HEK293 (cell line): ENCODE results near the gene CEP70.

Source experiments
- CTCF ChIA-PET: fragments of 350-600 bp; formaldehyde crosslinking; extraction: SDS; loops from one replicate; lab custom pipeline; 2021; ENCODE audit warnings: antibody characterized with exemption; lab: Yijun Ruan, JAX
- POLR2A ChIA-PET: fragments of 300-600 bp; formaldehyde crosslinking; extraction: SDS; loops from one replicate; lab custom pipeline; 2020; ENCODE audit warnings: antibody characterized with exemption, inconsistent platforms; lab: Yijun Ruan, JAX
- H3K27ac ChIP-seq: fragments of 200-500 bp; sonication (Bioruptor generic); 2 replicates; pipeline ENCODE4 v1.5.1; 2014; ENCODE audit warnings: low read depth, low read length, control low read depth, inconsistent platforms; ENCODE audit errors: extremely low read depth
- H3K36me3 ChIP-seq, 2 experiments: fragments of 200-500 bp in 1 of 2; sonication (Bioruptor generic) in 1 of 2; 1 replicate in 1 of 2; 2 replicates in 1 of 2; pipeline ENCODE4 v1.5.1; 2014 to 2017; ENCODE audit warnings: inconsistent platforms in 2 of 2, low read length in 2 of 2; ENCODE audit not compliant: control insufficient read depth in 2 of 2, insufficient read depth in 1 of 2
- H3K4me1 ChIP-seq: fragments of 200-500 bp; sonication (Bioruptor generic); 2 replicates; pipeline ENCODE4 v1.5.1; 2014; ENCODE audit warnings: mild to moderate bottlenecking, low read length, inconsistent platforms; ENCODE audit not compliant: control insufficient read depth, insufficient read depth
- H3K4me3 ChIP-seq: 2 replicates; pipeline ENCODE4 v1.5.1; 2011; ENCODE audit warnings: low read depth, mild to moderate bottlenecking, control low read depth, low read length, moderate library complexity
- H3K9me3 ChIP-seq: fragments of 200-500 bp; sonication (Bioruptor generic); 2 replicates; pipeline ENCODE4 v1.5.1; 2014; ENCODE audit warnings: low read depth, low read length, inconsistent platforms; ENCODE audit not compliant: control insufficient read depth, insufficient read depth
- BCL11A ChIP-seq: fragments of 450-650 bp; formaldehyde crosslinking; IDR thresholded peaks from 2 replicates; pipeline ENCODE4 v1.5.1; 2016; ENCODE audit warnings: low read depth, missing biosample characterization, missing genetic modification characterization
- GLIS2 ChIP-seq: fragments of 450-650 bp; formaldehyde crosslinking; IDR thresholded peaks from 2 replicates; pipeline ENCODE4 v1.5.1; 2016; ENCODE audit warnings: missing biosample characterization, missing genetic modification characterization
- KLF8 ChIP-seq: fragments of 450-650 bp; formaldehyde crosslinking; IDR thresholded peaks from 2 replicates; pipeline ENCODE4 v1.5.1; 2016; ENCODE audit warnings: missing biosample characterization, missing genetic modification characterization
- OVOL3 ChIP-seq: fragments of 450-650 bp; formaldehyde crosslinking; IDR thresholded peaks from 2 replicates; pipeline ENCODE4 v1.5.1; 2016; ENCODE audit warnings: missing biosample characterization, missing genetic modification characterization
- SALL2 ChIP-seq: fragments of 450-650 bp; formaldehyde crosslinking; IDR thresholded peaks from 2 replicates; pipeline ENCODE4 v1.5.0; 2017; ENCODE audit warnings: missing biosample characterization, mild to moderate bottlenecking, missing genetic modification characterization, borderline replicate concordance
- ZBTB8A ChIP-seq: fragments of 450-650 bp; formaldehyde crosslinking; IDR thresholded peaks from 2 replicates; pipeline ENCODE4 v1.5.1; 2016; ENCODE audit warnings: missing biosample characterization, missing genetic modification characterization
- ZFP37 ChIP-seq: fragments of 450-650 bp; formaldehyde crosslinking; IDR thresholded peaks from 2 replicates; pipeline ENCODE4 v1.5.1; 2016; ENCODE audit warnings: missing biosample characterization, missing genetic modification characterization
- ZNF174 ChIP-seq: fragments of 450-650 bp; formaldehyde crosslinking; IDR thresholded peaks from 2 replicates; pipeline ENCODE4 v1.5.0; 2017; ENCODE audit warnings: missing biosample characterization, mild to moderate bottlenecking, missing genetic modification characterization
- ZNF214 ChIP-seq: fragments of 450-650 bp; formaldehyde crosslinking; IDR thresholded peaks from 2 replicates; pipeline ENCODE4 v1.5.1; 2017; ENCODE audit warnings: missing biosample characterization, mild to moderate bottlenecking, missing genetic modification characterization, borderline replicate concordance
- ZNF23 ChIP-seq: fragments of 450-650 bp; formaldehyde crosslinking; IDR thresholded peaks from 2 replicates; pipeline ENCODE4 v1.5.1; 2016; ENCODE audit warnings: missing biosample characterization, missing genetic modification characterization, borderline replicate concordance
- ZNF239 ChIP-seq: fragments of 450-650 bp; formaldehyde crosslinking; IDR thresholded peaks from 2 replicates; pipeline ENCODE4 v1.5.1; 2016; ENCODE audit warnings: missing biosample characterization, missing genetic modification characterization
- ZNF335 ChIP-seq: fragments of 450-650 bp; formaldehyde crosslinking; conservative IDR thresholded peaks from 2 replicates; pipeline ENCODE4 v1.5.1; 2016; ENCODE audit warnings: missing biosample characterization, missing genetic modification characterization
- ZNF416 ChIP-seq: fragments of 450-650 bp; formaldehyde crosslinking; IDR thresholded peaks from 2 replicates; pipeline ENCODE4 v1.5.1; 2016; ENCODE audit warnings: missing biosample characterization, missing genetic modification characterization
- ZNF555 ChIP-seq: fragments of 450-650 bp; formaldehyde crosslinking; conservative IDR thresholded peaks from 2 replicates; pipeline ENCODE4 v1.5.1; 2017; ENCODE audit warnings: missing biosample characterization, mild to moderate bottlenecking, missing genetic modification characterization, inconsistent platforms
- ZNF596 ChIP-seq: fragments of 450-650 bp; IDR thresholded peaks from 2 replicates; pipeline ENCODE4 v1.5.0; 2018; ENCODE audit warnings: missing biosample characterization, mild to moderate bottlenecking, missing genetic modification characterization, moderate library complexity
- ZNF677 ChIP-seq: fragments of 450-650 bp; IDR thresholded peaks from 2 replicates; pipeline ENCODE4 v1.5.0; 2018; ENCODE audit warnings: missing biosample characterization, mild to moderate bottlenecking, missing genetic modification characterization, moderate library complexity
- ZXDB ChIP-seq: fragments of 450-650 bp; formaldehyde crosslinking; IDR thresholded peaks from 2 replicates; pipeline ENCODE4 v1.5.1; 2016; ENCODE audit warnings: missing biosample characterization, missing genetic modification characterization
- TF ChIP-seq, protein P1 (sequence below): fragments of 450-650 bp; IDR thresholded peaks from 2 replicates; pipeline ENCODE4 v1.5.1; 2018; ENCODE audit warnings: missing biosample characterization, missing genetic modification characterization
- TF ChIP-seq, protein P2 (sequence below): fragments of 450-650 bp; formaldehyde crosslinking; IDR thresholded peaks from 2 replicates; pipeline ENCODE4 v1.5.1; 2016; ENCODE audit warnings: missing biosample characterization, missing genetic modification characterization
- TF ChIP-seq, protein P3 (sequence below): fragments of 450-650 bp; formaldehyde crosslinking; optimal IDR thresholded peaks from 2 replicates; pipeline ENCODE3; 2016; ENCODE audit warnings: missing biosample characterization, mild to moderate bottlenecking, missing genetic modification characterization

The CEP70 gene

DNA sequence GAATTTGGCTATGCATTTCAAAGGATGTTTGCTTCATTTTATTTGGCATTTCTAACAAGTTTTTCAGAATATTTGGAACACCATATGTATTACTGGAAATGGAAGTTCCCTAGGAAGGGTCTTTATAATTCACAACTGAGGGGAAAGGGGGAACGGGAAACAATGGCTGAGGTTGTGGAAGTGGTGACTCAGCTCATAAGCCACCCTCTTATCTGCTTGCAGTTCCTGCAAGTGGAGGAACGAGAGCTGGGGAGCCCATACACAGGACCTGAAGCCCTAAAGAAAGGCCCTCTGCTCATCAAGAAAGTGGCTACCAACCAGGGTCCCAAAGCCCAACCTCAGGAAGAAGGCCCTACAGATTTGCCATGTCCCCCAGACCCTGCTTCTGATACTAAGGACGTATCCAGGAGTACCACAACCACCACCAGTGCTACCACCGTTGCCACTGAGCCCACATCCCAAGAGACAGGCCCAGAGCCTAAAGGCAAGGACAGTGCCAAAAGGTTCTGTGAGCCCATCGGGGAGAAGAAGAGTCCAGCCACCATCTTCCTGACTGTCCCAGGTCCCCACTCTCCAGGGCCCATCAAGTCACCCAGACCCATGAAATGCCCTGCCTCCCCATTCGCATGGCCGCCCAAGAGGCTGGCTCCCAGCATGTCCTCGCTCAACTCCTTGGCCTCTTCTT is 121.8 kb downstream of the CEP70 start:
- Histone ChIP-seq H3K36me3 (no peaks in the 10 kb centered on the region), H3K4me1 (no peaks in the 10 kb centered on the region), H3K9me3 (no peaks in the 10 kb centered on the region), H3K4me3 (no peak overlapping the region), H3K27ac (no peak overlapping the region)
- ChIA-PET CTCF (interaction anchor here (0.6 to 1.1 kb wide), 4 partner anchors 443 to 1969 kb away, joined by 3 to 4 read pairs (median 4); no protein-coding TSS in a partner anchor), POLR2A (no interaction called here)
- TF ChIP-seq ZNF335 (no peak), ZFP37 (tag by site-specific recombination) (no peak)

DNA sequence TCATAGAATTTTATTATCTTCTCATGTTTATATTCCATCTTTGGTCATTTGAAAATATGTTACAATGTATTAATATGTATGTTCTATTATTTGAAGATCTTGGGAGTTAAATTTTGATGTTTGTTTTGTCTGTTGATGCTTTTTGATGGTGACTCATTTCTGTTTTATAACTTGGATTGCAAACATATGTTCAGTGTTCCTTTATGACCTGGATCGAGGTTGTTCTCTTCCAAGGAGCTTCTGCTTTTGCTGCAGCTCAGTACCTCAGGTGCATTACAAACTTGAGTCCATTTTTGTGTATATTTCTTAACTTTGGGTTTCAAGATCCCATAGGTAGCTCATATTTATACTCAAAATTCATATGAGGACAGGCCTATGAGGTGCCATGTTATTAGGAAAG is 122.6 kb downstream of the CEP70 start:
- Histone ChIP-seq H3K36me3 (no peaks in the 10 kb centered on the region), H3K4me1 (no peaks in the 10 kb centered on the region), H3K27ac (no peak overlapping the region), H3K9me3 (no peaks in the 10 kb centered on the region), H3K4me3 (no peak overlapping the region)
- POLR2A ChIA-PET = no interaction called here
- CTCF ChIA-PET = interaction anchor here (0.6 to 2.1 kb wide), 3 partner anchors 8 to 758 kb away, joined by 3 to 8 read pairs (median 4); no protein-coding TSS in a partner anchor
- TF ChIP-seq KLF8 (tag by site-specific recombination) (no peak), ZNF239 (tag by site-specific recombination) (no peak), ZXDB (tag by site-specific recombination) (no peak), ZNF174 (tag by site-specific recombination) (no peak), ZNF596 (tag by site-specific recombination) (no peak), ZNF214 (no peak), ZNF23 (tag by site-specific recombination) (no peak), ZBTB8A (tag by site-specific recombination) (no peak), OVOL3 (tag by site-specific recombination) (no peak), ZNF677 (tag by site-specific recombination) (no peak), ZNF555 (no peak), ZNF416 (no peak), BCL11A (no peak), SALL2 (no peak), GLIS2 (no peak)
- TF ChIP-seq, protein P1, sequence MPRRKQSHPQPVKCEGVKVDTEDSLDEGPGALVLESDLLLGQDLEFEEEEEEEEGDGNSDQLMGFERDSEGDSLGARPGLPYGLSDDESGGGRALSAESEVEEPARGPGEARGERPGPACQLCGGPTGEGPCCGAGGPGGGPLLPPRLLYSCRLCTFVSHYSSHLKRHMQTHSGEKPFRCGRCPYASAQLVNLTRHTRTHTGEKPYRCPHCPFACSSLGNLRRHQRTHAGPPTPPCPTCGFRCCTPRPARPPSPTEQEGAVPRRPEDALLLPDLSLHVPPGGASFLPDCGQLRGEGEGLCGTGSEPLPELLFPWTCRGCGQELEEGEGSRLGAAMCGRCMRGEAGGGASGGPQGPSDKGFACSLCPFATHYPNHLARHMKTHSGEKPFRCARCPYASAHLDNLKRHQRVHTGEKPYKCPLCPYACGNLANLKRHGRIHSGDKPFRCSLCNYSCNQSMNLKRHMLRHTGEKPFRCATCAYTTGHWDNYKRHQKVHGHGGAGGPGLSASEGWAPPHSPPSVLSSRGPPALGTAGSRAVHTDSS (tag by site-specific recombination) = no peak
- TF ChIP-seq, protein P2, sequence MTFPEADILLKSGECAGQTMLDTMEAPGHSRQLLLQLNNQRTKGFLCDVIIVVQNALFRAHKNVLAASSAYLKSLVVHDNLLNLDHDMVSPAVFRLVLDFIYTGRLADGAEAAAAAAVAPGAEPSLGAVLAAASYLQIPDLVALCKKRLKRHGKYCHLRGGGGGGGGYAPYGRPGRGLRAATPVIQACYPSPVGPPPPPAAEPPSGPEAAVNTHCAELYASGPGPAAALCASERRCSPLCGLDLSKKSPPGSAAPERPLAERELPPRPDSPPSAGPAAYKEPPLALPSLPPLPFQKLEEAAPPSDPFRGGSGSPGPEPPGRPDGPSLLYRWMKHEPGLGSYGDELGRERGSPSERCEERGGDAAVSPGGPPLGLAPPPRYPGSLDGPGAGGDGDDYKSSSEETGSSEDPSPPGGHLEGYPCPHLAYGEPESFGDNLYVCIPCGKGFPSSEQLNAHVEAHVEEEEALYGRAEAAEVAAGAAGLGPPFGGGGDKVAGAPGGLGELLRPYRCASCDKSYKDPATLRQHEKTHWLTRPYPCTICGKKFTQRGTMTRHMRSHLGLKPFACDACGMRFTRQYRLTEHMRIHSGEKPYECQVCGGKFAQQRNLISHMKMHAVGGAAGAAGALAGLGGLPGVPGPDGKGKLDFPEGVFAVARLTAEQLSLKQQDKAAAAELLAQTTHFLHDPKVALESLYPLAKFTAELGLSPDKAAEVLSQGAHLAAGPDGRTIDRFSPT = no peak
- TF ChIP-seq, protein P3, sequence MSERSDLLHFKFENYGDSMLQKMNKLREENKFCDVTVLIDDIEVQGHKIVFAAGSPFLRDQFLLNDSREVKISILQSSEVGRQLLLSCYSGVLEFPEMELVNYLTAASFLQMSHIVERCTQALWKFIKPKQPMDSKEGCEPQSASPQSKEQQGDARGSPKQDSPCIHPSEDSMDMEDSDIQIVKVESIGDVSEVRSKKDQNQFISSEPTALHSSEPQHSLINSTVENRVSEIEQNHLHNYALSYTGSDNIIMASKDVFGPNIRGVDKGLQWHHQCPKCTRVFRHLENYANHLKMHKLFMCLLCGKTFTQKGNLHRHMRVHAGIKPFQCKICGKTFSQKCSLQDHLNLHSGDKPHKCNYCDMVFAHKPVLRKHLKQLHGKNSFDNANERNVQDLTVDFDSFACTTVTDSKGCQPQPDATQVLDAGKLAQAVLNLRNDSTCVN (tag by site-specific recombination) = no peak
